ENCODE measurements around the gene GALNTL6.

The GALNTL6 gene

DNA sequence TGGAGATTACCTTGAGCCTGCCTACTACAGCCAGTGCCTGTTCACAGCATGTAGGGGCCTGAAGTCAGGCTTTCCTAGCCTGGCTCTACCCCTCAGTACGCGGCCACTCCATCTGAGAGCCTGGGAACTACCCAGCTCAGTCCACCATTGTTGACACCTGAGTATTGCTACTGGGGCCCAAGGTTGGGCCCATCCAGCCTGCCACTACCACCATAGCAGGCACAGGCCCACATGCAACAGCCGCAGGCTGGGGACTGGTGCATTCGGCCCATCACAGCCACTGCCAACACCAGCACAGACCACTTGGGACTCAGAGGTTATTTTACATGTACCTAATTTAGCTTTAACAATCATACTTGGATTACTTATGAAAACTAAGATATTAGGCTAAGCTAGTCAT, 314.0 kb downstream of the GALNTL6 start:
- no peak overlapping the region for H3K4me3 ChIP-seq (ENCODE audit: control insufficient read depth, low read depth, low read length)
- TF ChIP-seq, protein P1, sequence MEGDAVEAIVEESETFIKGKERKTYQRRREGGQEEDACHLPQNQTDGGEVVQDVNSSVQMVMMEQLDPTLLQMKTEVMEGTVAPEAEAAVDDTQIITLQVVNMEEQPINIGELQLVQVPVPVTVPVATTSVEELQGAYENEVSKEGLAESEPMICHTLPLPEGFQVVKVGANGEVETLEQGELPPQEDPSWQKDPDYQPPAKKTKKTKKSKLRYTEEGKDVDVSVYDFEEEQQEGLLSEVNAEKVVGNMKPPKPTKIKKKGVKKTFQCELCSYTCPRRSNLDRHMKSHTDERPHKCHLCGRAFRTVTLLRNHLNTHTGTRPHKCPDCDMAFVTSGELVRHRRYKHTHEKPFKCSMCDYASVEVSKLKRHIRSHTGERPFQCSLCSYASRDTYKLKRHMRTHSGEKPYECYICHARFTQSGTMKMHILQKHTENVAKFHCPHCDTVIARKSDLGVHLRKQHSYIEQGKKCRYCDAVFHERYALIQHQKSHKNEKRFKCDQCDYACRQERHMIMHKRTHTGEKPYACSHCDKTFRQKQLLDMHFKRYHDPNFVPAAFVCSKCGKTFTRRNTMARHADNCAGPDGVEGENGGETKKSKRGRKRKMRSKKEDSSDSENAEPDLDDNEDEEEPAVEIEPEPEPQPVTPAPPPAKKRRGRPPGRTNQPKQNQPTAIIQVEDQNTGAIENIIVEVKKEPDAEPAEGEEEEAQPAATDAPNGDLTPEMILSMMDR (conservative IDR thresholded peaks at IDR 0.05; ENCODE audit: control insufficient read depth, insufficient read depth, low read depth, low read length) = no peak
- DNase-seq (ENCODE audit: low read depth) = no peak

GRCh38 chr4:172129593-172129992, 316.4 kb downstream of the GALNTL6 start:
- DNase-seq (ENCODE audit: low read depth) = no peak
- TF ChIP-seq, protein P1 (conservative IDR thresholded peaks at IDR 0.05; ENCODE audit: control insufficient read depth, insufficient read depth, low read depth, low read length) = no peak
- no peak overlapping the region for H3K4me3 ChIP-seq (ENCODE audit: control insufficient read depth, low read depth, low read length)

DNA sequence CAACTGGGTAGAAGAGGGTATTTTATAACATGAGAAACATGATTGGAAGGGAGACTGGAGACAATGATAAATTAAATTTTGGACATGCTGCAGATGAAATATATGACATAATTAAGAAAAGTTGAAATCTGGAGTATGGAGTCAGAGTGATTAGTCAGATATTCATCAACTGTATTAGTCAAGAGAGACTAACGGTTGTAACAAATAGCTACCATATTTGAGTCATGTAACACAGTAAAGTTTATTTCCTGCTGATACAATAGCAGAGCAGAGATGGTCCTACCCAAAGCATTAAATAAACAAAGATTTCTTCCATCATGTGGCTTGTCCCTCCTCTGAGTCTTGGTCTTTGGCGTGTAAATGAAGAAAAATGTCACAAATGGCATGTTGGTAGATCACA, 321.3 kb downstream of the GALNTL6 start:
- TF ChIP-seq, protein P1 (conservative IDR thresholded peaks at IDR 0.05; ENCODE audit: control insufficient read depth, insufficient read depth, low read depth, low read length) = no peak
- peak; percentile 38 for DNase-seq (ENCODE audit: low read depth)
- H3K4me3 ChIP-seq (ENCODE audit: control insufficient read depth, low read depth, low read length) = no peak overlapping the region

GRCh38 chr4:172141025-172141424, 327.8 kb downstream of the GALNTL6 start:
- H3K4me3 ChIP-seq (ENCODE audit: control insufficient read depth, low read depth, low read length) = no peak overlapping the region
- no peak for DNase-seq (ENCODE audit: low read depth)
- TF ChIP-seq, protein P1 (conservative IDR thresholded peaks at IDR 0.05; ENCODE audit: control insufficient read depth, insufficient read depth, low read depth, low read length) = no peak

GRCh38 chr4:172142281-172142741, 329.1 kb downstream of the GALNTL6 start:
- TF ChIP-seq, protein P1 (conservative IDR thresholded peaks at IDR 0.05; ENCODE audit: control insufficient read depth, insufficient read depth, low read depth, low read length) = no peak
- no peak overlapping the region for H3K4me3 ChIP-seq (ENCODE audit: control insufficient read depth, low read depth, low read length)
- peak; percentile 24 for DNase-seq (ENCODE audit: low read depth)

DNA sequence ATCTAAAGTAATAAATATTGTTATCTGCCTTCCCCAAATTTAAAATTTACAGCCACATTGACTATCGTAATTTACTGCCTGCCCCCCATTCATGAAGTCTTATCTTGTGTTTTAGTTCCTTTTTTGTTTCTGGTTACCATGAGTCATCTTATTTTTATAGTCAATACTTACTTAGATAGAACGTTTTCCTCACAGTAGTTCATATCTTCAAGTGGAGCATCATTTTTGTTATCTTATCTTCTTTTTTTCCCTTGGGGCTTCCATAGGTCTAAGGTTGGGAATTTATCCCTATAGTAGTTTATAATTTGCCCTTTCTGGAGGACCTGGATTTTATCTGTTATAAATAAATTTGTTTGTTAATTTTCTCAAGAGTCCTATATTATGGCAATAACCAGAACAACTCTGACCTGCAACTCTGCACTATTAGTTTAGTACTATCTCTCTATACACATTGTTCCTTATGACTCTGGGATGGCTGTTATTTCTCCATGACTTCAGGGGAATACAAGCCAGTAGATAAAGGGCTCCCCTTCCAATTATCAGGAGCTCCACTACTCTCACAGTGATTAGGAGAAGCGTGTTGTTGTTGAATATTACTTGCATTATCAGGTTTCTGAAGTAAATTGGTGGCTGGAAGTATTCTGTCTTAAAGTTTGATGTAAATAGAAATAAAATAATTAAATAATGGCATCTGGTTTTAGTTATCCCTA, 330.6 kb downstream of the GALNTL6 start:
- no peak for DNase-seq (ENCODE audit: low read depth)
- H3K4me3 ChIP-seq (ENCODE audit: control insufficient read depth, low read depth, low read length) = no peak overlapping the region
- TF ChIP-seq, protein P1 (conservative IDR thresholded peaks at IDR 0.05; ENCODE audit: control insufficient read depth, insufficient read depth, low read depth, low read length) = no peak
